OCI-LY7 (cell line): ENCODE results near the gene ZYX. TPM values are rescaled to one million over a fixed set of nuclear protein-coding genes. Genes with fewer than 3 reads are reported as not detected.
A peak's percentile ranks its signal among the peaks of the same experiment; 100 is the strongest.

Source experiments
- Bru-seq: library from RNA; stranded (reverse); fragments of 400-500 nt; gene quantifications from one replicate; lab custom pipeline; 2021; lab: Mats Ljungman, UMichigan
- BruChase-seq, 2 experiments: library from RNA; stranded (reverse); fragments of 400-500 nt; gene quantifications; one replicate each; lab custom pipeline; 2021; lab: Mats Ljungman, UMichigan
- BruUV-seq: library from RNA; stranded (reverse); fragments of 400-500 nt; replicated peaks from 2 replicates; lab custom pipeline; 2021; lab: Mats Ljungman, UMichigan
- CTCF ChIA-PET: fragments of 300-600 bp; sonication (Branson Sonifier 250); formaldehyde crosslinking; loops from one replicate; lab custom pipeline; 2022; ENCODE audit warnings: antibody characterized with exemption; ENCODE audit not compliant: unreplicated experiment; lab: Charles Lee
- POLR2A ChIA-PET: fragments of 300-600 bp; sonication (Branson Sonifier 250); formaldehyde crosslinking; loops from one replicate; lab custom pipeline; 2022; ENCODE audit warnings: antibody characterized with exemption; lab: Charles Lee
- DNase-seq: peaks from one replicate; pipeline ENCODE4 v3.0.0-alpha.2; 2015; ENCODE audit warnings: low spot score
- H2AFZ ChIP-seq: fragments of 200-600 bp; sonication (generic), shearing (Covaris generic); 2 replicates; pipeline ENCODE4 v1.6.1; 2014; ENCODE audit warnings: mild to moderate bottlenecking, antibody characterized with exemption, low read length, moderate library complexity
- H3K27ac ChIP-seq: fragments of 200-600 bp; sonication (generic); 2 replicates; pipeline ENCODE4 v1.5.1; 2014; ENCODE audit warnings: mixed run types, low read depth, mild to moderate bottlenecking, moderate library complexity, low read length, inconsistent platforms; ENCODE audit not compliant: poor library complexity, severe bottlenecking
- H3K36me3 ChIP-seq: fragments of 200-600 bp; sonication (generic); 2 replicates; pipeline ENCODE4 v1.6.1; 2014; ENCODE audit warnings: mild to moderate bottlenecking, antibody characterized with exemption, low read length, moderate library complexity, mixed read lengths; ENCODE audit not compliant: insufficient read depth
- H3K4me1 ChIP-seq: fragments of 200-600 bp; sonication (generic); 2 replicates; pipeline ENCODE4 v1.5.1; 2014; ENCODE audit warnings: mild to moderate bottlenecking, low read length; ENCODE audit not compliant: insufficient read depth, poor library complexity, severe bottlenecking
- H3K4me2 ChIP-seq: fragments of 200-600 bp; sonication (generic); 2 replicates; pipeline ENCODE4 v1.6.1; 2014; ENCODE audit warnings: mild to moderate bottlenecking, low read length
- H3K4me3 ChIP-seq: fragments of 200-600 bp; sonication (generic); 2 replicates; pipeline ENCODE4 v1.5.1; 2014; ENCODE audit warnings: mild to moderate bottlenecking, low read depth, low read length; ENCODE audit not compliant: poor library complexity, severe bottlenecking
- H3K79me2 ChIP-seq: fragments of 200-600 bp; sonication (generic); 2 replicates; pipeline ENCODE4 v1.6.1; 2016; ENCODE audit warnings: low read depth, mild to moderate bottlenecking, low read length, moderate library complexity, mixed read lengths; ENCODE audit not compliant: insufficient read depth
- H3K9me2 ChIP-seq: fragments of 200-600 bp; sonication (generic); 2 replicates; pipeline ENCODE4 v1.6.1; 2016; ENCODE audit warnings: mild to moderate bottlenecking, low read length, mixed read lengths; ENCODE audit not compliant: insufficient read depth
- H3K9me3 ChIP-seq: fragments of 200-600 bp; sonication (generic); 2 replicates; pipeline ENCODE4 v1.6.1; 2014; ENCODE audit warnings: mild to moderate bottlenecking, mixed run types, low read length, mixed read lengths
- H4K20me1 ChIP-seq: fragments of 200-600 bp; sonication (generic); 2 replicates; pipeline ENCODE4 v1.6.1; 2014; ENCODE audit warnings: mild to moderate bottlenecking, antibody characterized with exemption, low read length, moderate library complexity, mixed read lengths; ENCODE audit not compliant: insufficient read depth
- CTCF ChIP-seq: fragments of 200-600 bp; sonication (generic); conservative IDR thresholded peaks from 2 replicates; pipeline ENCODE4 v1.5.1; 2014; ENCODE audit warnings: mild to moderate bottlenecking, antibody characterized with exemption, low read length, moderate library complexity, mixed read lengths
- EZH2phosphoT487 ChIP-seq: fragments of 200-600 bp; sonication (generic); IDR thresholded peaks from 2 replicates; pipeline ENCODE4 v1.6.1; 2018; ENCODE audit warnings: low read depth, borderline replicate concordance, mild to moderate bottlenecking, mixed run types, antibody characterized with exemption, low read length, moderate library complexity, mixed read lengths
- intact Hi-C: fragments of 100-400 bp; cut with micrococcal nuclease; formaldehyde crosslinking; loops from one replicate; pipeline ENCODE4 v1.10.0; 2022; ENCODE audit not compliant: unreplicated experiment
- long read RNA-seq: library from polyadenylated mRNA; stranded (forward); transcript quantifications from one replicate; pipeline ENCODE4 v2.0.0, GENCODE V29; 2022
- total RNA-seq, 2 experiments: library from RNA; depleted of rRNA in 1 of 2; stranded (reverse); fragments of >200 nt in 1 of 2; shearing (Covaris generic) in 1 of 2; gene quantifications; 2 replicates each; pipeline ENCODE4 v1.2.3, GENCODE V29; 2014 to 2022

ZYX gene
- 0.31 and 0.44 TPM in 2 replicates for total RNA-seq (2014; rRNA removed; shearing (Covaris generic))
- total RNA-seq (2022): 2.8 and 4.2 TPM in 2 replicates
- percentile 26 among the genes with signal in this experiment for Bru-seq, nascent RNA
- BruChase-seq, experiment 1, labeled RNA remaining after a 6-hour chase: percentile 31 among the genes with signal in this experiment
- percentile 30 among the genes with signal in this experiment for BruChase-seq, experiment 2, labeled RNA remaining after a 2-hour chase
- long read RNA-seq, partial matches to known transcripts: 1 of 4 reads
- long read RNA-seq, other reads (novel, unspliced or antisense): 1 of 4 reads

- peak; percentile 50 for DNase-seq
- no TSS peak for BruUV-seq
- CTCF ChIA-PET: interaction anchor here (0.7 kb wide), 1 partner anchor 27 kb away, joined by 3 read pairs; no protein-coding TSS in a partner anchor
- Histone ChIP-seq H3K9me3 (no peaks in the 10 kb centered on the region), H3K79me2 (no peaks in the 10 kb centered on the region), H3K4me2 (peak within 1 kb of the TSS; percentile 98), H3K27ac (no peak within 1 kb of the TSS), H3K9me2 (no peaks in the 10 kb centered on the region), H2AFZ (peak within 1 kb of the TSS; percentile 90), H4K20me1 (no peaks in the 10 kb centered on the region), H3K4me1 (no peaks in the 10 kb centered on the region), H3K4me3 (peak within 1 kb of the TSS; percentile 76), H3K36me3 (no peaks in the 10 kb centered on the region)
- POLR2A ChIA-PET: no interaction called here
- intact Hi-C loops: loop anchor here (1.0 kb wide), 1 partner anchor 35 kb away; no protein-coding TSS in a partner anchor
- TF ChIP-seq EZH2phosphoT487 (no peak), CTCF (no peak)
Measured at GRCh38 chr7:143380646-143381426, at the start of gene ZYX. TSS of gene ZYX (plus strand) at chr7:143381345. CDS start at chr7:143381572, 227 bp downstream.

- Histone ChIP-seq H3K4me3 (no peak overlapping the region), H3K36me3 (no peaks in the 10 kb centered on the region), H3K9me2 (no peaks in the 10 kb centered on the region), H3K4me1 (no peaks in the 10 kb centered on the region), H3K9me3 (no peaks in the 10 kb centered on the region), H4K20me1 (no peaks in the 10 kb centered on the region), H2AFZ (no peak overlapping the region), H3K79me2 (no peaks in the 10 kb centered on the region), H3K27ac (no peak overlapping the region), H3K4me2 (no peak overlapping the region)
- BruUV-seq: no TSS peak
- no peak for DNase-seq
- POLR2A ChIA-PET: interaction anchor here (2.1 kb wide), 1 partner anchor 8 kb away, joined by 4 read pairs; no protein-coding TSS in a partner anchor
- intact Hi-C loops: no loop called here
- no peak for TF ChIP-seq EZH2phosphoT487
- no peak for TF ChIP-seq CTCF
- CTCF ChIA-PET: no interaction called here
Measured at GRCh38 chr7:143334244-143334643, 46.9 kb upstream of the ZYX start.
